ENCODE data around the gene CFAP298. TPM values are rescaled to one million over a fixed set of nuclear protein-coding genes. Genes with fewer than 3 reads are reported as not detected.
"Not testable (repeated sequence)": the region's sequence is repeated elsewhere in the genome, so short reads cannot be mapped to it uniquely, and the experiment has no call there.

CFAP298 gene
- total and polyA plus RNA-seq, 4 experiments from 2014 or later = 29.4 to 54.3 (median 43.9) TPM

DNA sequence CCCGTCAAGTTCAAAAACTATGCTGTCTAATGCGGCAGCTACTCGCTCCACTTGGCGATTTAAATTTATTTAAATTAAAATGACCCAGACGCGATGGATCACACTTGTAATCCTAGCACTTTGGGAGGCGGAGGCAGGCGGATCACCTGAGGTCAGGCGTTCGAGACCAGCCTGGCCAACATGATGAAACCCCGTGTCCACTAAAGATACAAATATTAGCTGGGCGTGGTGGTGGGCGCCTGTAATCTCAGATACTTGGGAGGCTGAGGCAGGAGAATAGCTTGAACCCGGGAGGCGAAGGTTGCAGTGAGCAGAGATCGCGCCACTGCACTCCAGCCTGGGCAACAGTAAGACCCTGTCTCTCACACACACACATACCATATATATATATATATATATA is 1.2 kb downstream of the CFAP298 start:
- Mint-ChIP-seq H3K4me1 (peaks cover 8 to 34% (median 21%) of the 10 kb centered on the region in 4 donors), H3K36me3 (peaks cover 25 to 40% of the 10 kb centered on the region in 2 donors), H3K4me3 (peak overlapping the region in 7 of 8 donors; percentile 17 to 59 (median 36)), H3K27ac (peak overlapping the region in 1 of 7 donors; percentile 99)
- H3K4me3 ChIP-seq (ENCODE audit: low read length in 2 of 2); H3K27ac ChIP-seq (ENCODE audit: low read depth, low read length); H3K9me3 ChIP-seq (ENCODE audit: control insufficient read depth in 1 of 2, low read length in 2 of 2); DNase-seq; H3K27me3 ChIP-seq (ENCODE audit: insufficient read depth, low read length); H3K9me3 Mint-ChIP-seq; H3K27me3 Mint-ChIP-seq: not testable (repeated sequence)
- Histone ChIP-seq H3K4me1 (ENCODE audit: insufficient read depth, low read length) (peaks cover 12% of the 10 kb centered on the region), H3K36me3 (ENCODE audit: insufficient read depth, low read length) (peaks cover 25% of the 10 kb centered on the region)
- ChIA-PET POLR2A (ENCODE audit: partially characterized antibody) (interaction anchor here (1.0 to 3.2 kb wide), 6 partner anchors 10 to 869 kb away, joined by 3 to 32 read pairs (median 18); partner anchors contain the start of genes EVA1C, PAXBP1, SYNJ1 and TMEM50B), CTCF (ENCODE audit: partially characterized antibody) (interaction anchor here (0.5 to 5.7 kb wide), 2 partner anchors 10 to 160 kb away, joined by 3 to 48 read pairs; partner anchors contain the start of gene PAXBP1)
- intact Hi-C loops (cut with micrococcal nuclease) = loop anchor here (5.0 kb wide), 1 partner anchor 334 kb away; the partner anchor contains the start of gene MIS18A

DNA sequence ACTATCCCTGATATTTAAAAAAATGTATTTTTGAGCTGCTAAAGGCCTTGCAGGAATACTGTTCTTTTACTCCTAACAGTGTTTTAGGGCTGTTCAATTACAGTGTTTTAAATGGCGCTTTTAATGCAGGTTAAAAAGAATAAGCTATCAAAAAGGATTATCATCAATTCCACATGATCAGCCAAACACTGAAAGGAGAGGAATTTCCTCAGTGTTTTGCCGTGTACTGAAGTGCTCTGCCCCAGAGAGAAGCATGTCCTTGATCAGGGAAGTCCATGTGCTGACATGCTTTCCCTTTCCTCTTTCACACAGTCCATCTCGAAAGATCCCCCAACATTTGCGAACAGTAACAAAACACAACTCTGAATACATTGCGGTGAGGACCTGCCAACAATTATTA is 3.3 kb downstream of the CFAP298 start:
- ChIA-PET POLR2A (ENCODE audit: partially characterized antibody) (interaction anchor here (1.2 kb wide), 1 partner anchor 216 kb away, joined by 3 read pairs; no protein-coding TSS in a partner anchor), CTCF (ENCODE audit: partially characterized antibody) (interaction anchor here (0.7 to 5.7 kb wide), 4 partner anchors 8 to 215 kb away, joined by 3 to 48 read pairs (median 16); partner anchors contain the start of gene PAXBP1)
- intact Hi-C loops (cut with micrococcal nuclease) = no loop called here
- DNase-seq = no peak
- Mint-ChIP-seq H3K36me3 (peaks cover 38 to 58% of the 10 kb centered on the region in 2 donors), H3K4me3 (peak overlapping the region in 2 of 8 donors; percentile 18 to 27), H3K4me1 (peaks cover 8 to 34% (median 21%) of the 10 kb centered on the region in 4 donors), H3K27me3 (peaks cover 0 to 1% of the 10 kb centered on the region in 2 donors), H3K9me3 (peaks cover 0 to 3% (median 0%) of the 10 kb centered on the region in 8 donors), H3K27ac (no peak overlapping the region)
- Histone ChIP-seq H3K27me3 (ENCODE audit: insufficient read depth, low read length) (no peaks in the 10 kb centered on the region), H3K27ac (ENCODE audit: low read depth, low read length) (no peak overlapping the region), H3K4me3 (ENCODE audit: low read length in 2 of 2) (no peak overlapping the region), H3K9me3 (ENCODE audit: control insufficient read depth in 1 of 2, low read length in 2 of 2) (no peaks in the 10 kb centered on the region), H3K36me3 (ENCODE audit: insufficient read depth, low read length) (peaks cover 45% of the 10 kb centered on the region), H3K4me1 (ENCODE audit: insufficient read depth, low read length) (peaks cover 12% of the 10 kb centered on the region)

GRCh38 chr21:32605469-32605868 is 6.7 kb downstream of the CFAP298 start:
- H3K36me3 Mint-ChIP-seq = peaks cover 64 to 71% of the 10 kb centered on the region in 2 donors
- H3K9me3 Mint-ChIP-seq = no peaks in the 10 kb centered on the region
- no peaks in the 10 kb centered on the region for H3K9me3 ChIP-seq (ENCODE audit: control insufficient read depth in 1 of 2, low read length in 2 of 2)
- no peaks in the 10 kb centered on the region for H3K27me3 ChIP-seq (ENCODE audit: insufficient read depth, low read length)
- no peak overlapping the region for H3K4me3 Mint-ChIP-seq
- ChIA-PET CTCF (ENCODE audit: partially characterized antibody) (interaction anchor here (1.3 to 4.8 kb wide), 5 partner anchors 8 to 213 kb away, joined by 3 to 26 read pairs (median 3); partner anchors contain the start of gene URB1), POLR2A (ENCODE audit: partially characterized antibody) (no interaction called here)
- no peaks in the 10 kb centered on the region for H3K27me3 Mint-ChIP-seq
- H3K27ac ChIP-seq (ENCODE audit: low read depth, low read length) = no peak overlapping the region
- peaks cover 4 to 16% (median 10%) of the 10 kb centered on the region in 4 donors for H3K4me1 Mint-ChIP-seq
- peaks cover 63% of the 10 kb centered on the region for H3K36me3 ChIP-seq (ENCODE audit: insufficient read depth, low read length)
- H3K4me1 ChIP-seq (ENCODE audit: insufficient read depth, low read length) = peaks cover 6% of the 10 kb centered on the region
- no peak overlapping the region for H3K4me3 ChIP-seq (ENCODE audit: low read length in 2 of 2)
- peak overlapping the region in 2 of 7 donors; percentile 19 to 65 for H3K27ac Mint-ChIP-seq
- intact Hi-C loops (cut with micrococcal nuclease) = no loop called here
- no peak for DNase-seq

DNA sequence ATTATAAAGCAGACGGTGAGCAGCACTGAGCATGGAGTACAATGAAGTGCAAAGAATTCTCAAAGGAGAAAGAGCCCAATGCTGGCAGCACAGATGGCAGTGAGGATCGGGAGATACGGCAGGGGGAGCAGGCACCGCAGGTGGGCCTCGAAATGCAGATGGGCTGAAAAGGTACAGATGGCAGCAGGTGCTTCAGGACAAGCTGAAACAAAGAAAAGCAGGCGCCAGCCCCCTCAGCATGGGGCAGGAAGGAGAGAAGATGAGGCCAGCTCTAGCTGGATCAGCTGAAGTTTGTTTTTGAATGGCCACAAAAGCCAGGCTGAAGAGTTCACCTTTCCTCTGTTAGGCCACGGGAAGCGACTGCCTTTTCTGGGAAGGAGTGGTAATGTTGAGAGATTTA is 7.7 kb downstream of the CFAP298 start:
- intact Hi-C loops (cut with micrococcal nuclease) = loop anchor here (5.0 kb wide), 1 partner anchor 817 kb away; no protein-coding TSS in a partner anchor
- DNase-seq = no peak
- Histone ChIP-seq H3K27ac (ENCODE audit: low read depth, low read length) (no peak overlapping the region), H3K36me3 (ENCODE audit: insufficient read depth, low read length) (peaks cover 66% of the 10 kb centered on the region), H3K4me3 (ENCODE audit: low read length in 2 of 2) (no peak overlapping the region), H3K9me3 (ENCODE audit: control insufficient read depth in 1 of 2, low read length in 2 of 2) (no peaks in the 10 kb centered on the region), H3K4me1 (ENCODE audit: insufficient read depth, low read length) (no peaks in the 10 kb centered on the region), H3K27me3 (ENCODE audit: insufficient read depth, low read length) (no peaks in the 10 kb centered on the region)
- H3K4me1 Mint-ChIP-seq = peaks cover 0 to 11% (median 7%) of the 10 kb centered on the region in 4 donors
- peaks cover 65 to 73% of the 10 kb centered on the region in 2 donors for H3K36me3 Mint-ChIP-seq
- no peaks in the 10 kb centered on the region for H3K9me3 Mint-ChIP-seq
- H3K27me3 Mint-ChIP-seq = no peaks in the 10 kb centered on the region
- CTCF ChIA-PET (ENCODE audit: partially characterized antibody) = interaction anchor here (1.3 to 2.1 kb wide), 2 partner anchors 201 to 212 kb away, joined by 3 to 6 read pairs; partner anchors contain the start of gene URB1
- peak overlapping the region in 1 of 7 donors; percentile 57 for H3K27ac Mint-ChIP-seq
- no peak overlapping the region for H3K4me3 Mint-ChIP-seq
- POLR2A ChIA-PET (ENCODE audit: partially characterized antibody) = no interaction called here

DNA sequence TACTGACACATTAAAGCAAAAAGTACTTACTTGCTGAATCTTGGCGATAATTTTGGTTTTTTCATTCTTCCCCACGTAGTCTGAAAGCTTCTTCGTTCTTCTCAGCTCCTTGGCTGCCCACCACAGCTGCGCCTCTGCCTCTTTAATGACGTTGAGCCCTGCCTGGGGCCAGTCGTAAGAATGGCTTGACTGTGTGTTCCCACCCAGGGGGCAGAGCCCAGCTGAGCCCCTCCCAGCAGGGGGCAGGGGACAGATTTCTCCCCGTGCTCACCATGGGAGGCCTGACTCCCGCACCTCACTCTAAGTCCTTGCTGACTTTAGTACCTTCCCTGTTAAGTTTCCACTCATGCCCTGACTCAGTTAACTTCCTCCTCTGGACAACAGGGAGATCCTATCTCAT is 9.0 kb downstream of the CFAP298 start:
- CTCF ChIA-PET (ENCODE audit: partially characterized antibody) = interaction anchor here (6.2 kb wide), 1 partner anchor 199 kb away, joined by 160 read pairs; no protein-coding TSS in a partner anchor
- H3K9me3 ChIP-seq (ENCODE audit: control insufficient read depth in 1 of 2, low read length in 2 of 2) = no peaks in the 10 kb centered on the region
- Mint-ChIP-seq H3K9me3 (no peaks in the 10 kb centered on the region), H3K36me3 (peaks cover 60 to 73% of the 10 kb centered on the region in 2 donors), H3K27ac (no peak overlapping the region), H3K4me1 (peaks cover 0 to 8% (median 2%) of the 10 kb centered on the region in 4 donors), H3K4me3 (no peak overlapping the region), H3K27me3 (no peaks in the 10 kb centered on the region)
- no peaks in the 10 kb centered on the region for H3K27me3 ChIP-seq (ENCODE audit: insufficient read depth, low read length)
- intact Hi-C loops (cut with micrococcal nuclease) = loop anchor here (5.0 kb wide), 1 partner anchor 816 kb away; no protein-coding TSS in a partner anchor
- peaks cover 66% of the 10 kb centered on the region for H3K36me3 ChIP-seq (ENCODE audit: insufficient read depth, low read length)
- no peak overlapping the region for H3K27ac ChIP-seq (ENCODE audit: low read depth, low read length)
- DNase-seq = no peak
- H3K4me3 ChIP-seq (ENCODE audit: low read length in 2 of 2) = no peak overlapping the region
- POLR2A ChIA-PET (ENCODE audit: partially characterized antibody) = no interaction called here
- H3K4me1 ChIP-seq (ENCODE audit: insufficient read depth, low read length) = no peaks in the 10 kb centered on the region

DNA sequence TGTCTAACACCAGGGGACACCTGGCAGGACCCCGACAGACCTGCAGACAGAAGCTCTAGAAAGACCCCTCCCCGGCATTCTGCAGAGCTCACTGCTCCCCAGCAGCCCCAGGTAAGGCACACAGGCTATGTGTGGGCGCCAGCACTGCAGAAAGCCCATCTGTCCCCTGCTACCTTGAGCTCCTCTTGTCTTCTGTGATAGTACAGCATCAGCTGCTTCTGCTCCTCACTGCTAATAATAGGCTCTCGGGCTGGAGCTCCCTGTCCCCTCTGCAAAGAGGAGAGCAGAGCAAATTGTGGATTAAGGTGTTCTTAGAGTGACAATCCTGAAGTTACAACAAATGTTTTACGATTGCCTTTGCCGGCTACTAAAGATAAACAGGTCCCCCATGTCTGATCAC is 10.1 kb downstream of the CFAP298 start:
- peaks cover 60% of the 10 kb centered on the region for H3K36me3 ChIP-seq (ENCODE audit: insufficient read depth, low read length)
- POLR2A ChIA-PET (ENCODE audit: partially characterized antibody) = interaction anchor here (1.7 to 2.3 kb wide), 2 partner anchors 169 to 190 kb away, joined by 4 to 12 read pairs; partner anchors contain the start of genes EVA1C and PAXBP1
- H3K9me3 ChIP-seq (ENCODE audit: control insufficient read depth in 1 of 2, low read length in 2 of 2) = no peaks in the 10 kb centered on the region
- H3K27me3 ChIP-seq (ENCODE audit: insufficient read depth, low read length) = no peaks in the 10 kb centered on the region
- Mint-ChIP-seq H3K36me3 (peaks cover 55 to 68% of the 10 kb centered on the region in 2 donors), H3K4me1 (peaks cover 0 to 6% (median 2%) of the 10 kb centered on the region in 4 donors), H3K4me3 (no peak overlapping the region), H3K27ac (peak overlapping the region in 1 of 7 donors; percentile 31), H3K27me3 (no peaks in the 10 kb centered on the region), H3K9me3 (no peaks in the 10 kb centered on the region)
- H3K4me1 ChIP-seq (ENCODE audit: insufficient read depth, low read length) = no peaks in the 10 kb centered on the region
- CTCF ChIA-PET (ENCODE audit: partially characterized antibody) = interaction anchor here (1.1 to 6.2 kb wide), 16 partner anchors 9 to 816 kb away, joined by 3 to 160 read pairs (median 11); partner anchors contain the start of genes CFAP298 and URB1
- H3K27ac ChIP-seq (ENCODE audit: low read depth, low read length) = no peak overlapping the region
- intact Hi-C loops (cut with micrococcal nuclease) = loop anchor here (5.0 kb wide), 1 partner anchor 815 kb away; no protein-coding TSS in a partner anchor
- DNase-seq = no peak
- H3K4me3 ChIP-seq (ENCODE audit: low read length in 2 of 2) = no peak overlapping the region

DNA sequence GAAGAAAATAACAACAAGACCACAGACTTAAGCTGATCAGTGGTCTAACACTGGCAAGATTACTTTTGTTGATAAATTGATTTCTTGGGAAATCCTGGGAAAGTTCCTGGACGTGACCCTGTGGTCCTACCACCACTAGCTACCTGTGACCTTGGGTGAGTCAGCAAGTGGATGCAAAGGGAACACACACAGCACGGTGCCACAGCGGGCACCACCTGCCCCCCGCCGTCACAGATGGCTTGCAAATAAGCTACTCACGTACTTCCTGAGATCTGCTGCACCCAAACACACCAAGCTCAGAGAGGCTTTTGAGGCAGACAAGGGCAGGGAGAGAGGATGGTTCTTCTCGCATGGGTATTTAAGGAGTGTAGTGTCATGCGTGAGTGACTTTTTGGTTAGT is 12.7 kb downstream of the CFAP298 start:
- peak overlapping the region in 1 of 7 donors; percentile 11 for H3K27ac Mint-ChIP-seq
- POLR2A ChIA-PET (ENCODE audit: partially characterized antibody) = interaction anchor here (1.0 kb wide), 1 partner anchor 188 kb away, joined by 3 read pairs; no protein-coding TSS in a partner anchor
- H3K27me3 Mint-ChIP-seq = no peaks in the 10 kb centered on the region

More for the DNA sequence above, 12.7 kb downstream of the CFAP298 start:
- Histone ChIP-seq H3K27ac (ENCODE audit: low read depth, low read length) (no peak overlapping the region), H3K4me3 (ENCODE audit: low read length in 2 of 2) (no peak overlapping the region), H3K9me3 (ENCODE audit: control insufficient read depth in 1 of 2, low read length in 2 of 2) (no peaks in the 10 kb centered on the region), H3K27me3 (ENCODE audit: insufficient read depth, low read length) (no peaks in the 10 kb centered on the region), H3K36me3 (ENCODE audit: insufficient read depth, low read length) (peaks cover 35% of the 10 kb centered on the region), H3K4me1 (ENCODE audit: insufficient read depth, low read length) (no peaks in the 10 kb centered on the region)
- DNase-seq = no peak
- Mint-ChIP-seq H3K9me3 (no peaks in the 10 kb centered on the region), H3K36me3 (peaks cover 38 to 49% of the 10 kb centered on the region in 2 donors), H3K4me3 (no peak overlapping the region), H3K4me1 (peaks cover 0 to 4% (median 0%) of the 10 kb centered on the region in 4 donors)
- CTCF ChIA-PET (ENCODE audit: partially characterized antibody) = interaction anchor here (0.8 to 6.2 kb wide), 10 partner anchors 8 to 216 kb away, joined by 3 to 160 read pairs (median 14); partner anchors contain the start of genes CFAP298 and URB1
- intact Hi-C loops (cut with micrococcal nuclease) = no loop called here
